Sigmoid colon (tissue), 7 donors: ENCODE results near the gene LTB. TPM values are rescaled to one million over a fixed set of nuclear protein-coding genes. Genes with fewer than 3 reads are reported as not detected.

Experiments
- DNase-seq: peaks from one replicate; pipeline ENCODE4 v3.0.0-alpha.2; 2019
- H3K27ac ChIP-seq, 4 donors: fragments of 200-600 bp; sonication (generic); one replicate each; pipeline ENCODE4 v1.5.1; 2016 to 2019; ENCODE audit warnings: mild to moderate bottlenecking in 1 of 4
- H3K27me3 ChIP-seq, 3 donors: fragments of 200-600 bp; sonication (generic); one replicate each; pipeline ENCODE4 v1.5.1; 2019; ENCODE audit warnings: mild to moderate bottlenecking in 1 of 3
- H3K36me3 ChIP-seq, 4 donors: fragments of 200-600 bp; sonication (generic); one replicate each; pipeline ENCODE4 v1.5.1; 2016 to 2019
- H3K4me1 ChIP-seq, 4 donors: fragments of 200-600 bp; sonication (generic); one replicate each; pipeline ENCODE4 v1.5.1; 2017 to 2019
- H3K4me3 ChIP-seq, 4 donors: fragments of 200-600 bp; sonication (generic); one replicate each; pipeline ENCODE4 v1.5.1; 2017 to 2019; ENCODE audit warnings: mild to moderate bottlenecking in 2 of 4, moderate library complexity in 1 of 4
- H3K9me3 ChIP-seq, 4 donors: fragments of 200-600 bp in 3 of 4; sonication (generic) in 3 of 4; one replicate each; pipeline versions ENCODE4 v1.5.1 to v1.6.1; 2013 to 2019
- CTCF ChIP-seq, 4 experiments: fragments of 450-650 bp in 3 of 4; fragments of 200-600 bp in 1 of 4; IDR thresholded peaks; one replicate each; pipeline ENCODE4 v1.5.1; 2016 to 2019; ENCODE audit warnings: antibody characterized with exemption in 4 of 4, mild to moderate bottlenecking in 3 of 4, moderate library complexity in 2 of 4
- EP300 ChIP-seq, 4 donors: sonication (generic); formaldehyde crosslinking; IDR thresholded peaks; one replicate each; pipeline ENCODE4 v1.6.1; 2017; ENCODE audit warnings: antibody characterized with exemption in 4 of 4
- POLR2A ChIP-seq, 2 donors: fragments of 450-650 bp; IDR thresholded peaks; one replicate each; pipeline ENCODE4 v1.6.1; 2016; ENCODE audit warnings: antibody characterized with exemption in 2 of 2, mild to moderate bottlenecking in 2 of 2, moderate library complexity in 2 of 2
- POLR2AphosphoS5 ChIP-seq, 4 donors: sonication (generic); formaldehyde crosslinking; IDR thresholded peaks; one replicate each; pipeline ENCODE4 v1.6.1; 2017; ENCODE audit warnings: antibody characterized with exemption in 4 of 4
- WGBS, 2 donors: extraction: QIAGEN DNeasy Blood & Tissue Kit; methylation state at CpG; one replicate each; pipeline ENCODE4 v1.1.7; 2013; 5-methylcytosine and 5-hydroxymethylcytosine counted together
- intact Hi-C: fragments of 100-400 bp; cut with DNase I; formaldehyde crosslinking; loops from one replicate; pipeline ENCODE4 v1.15.1; 2023
- polyA plus RNA-seq, 3 donors: library from polyadenylated mRNA; stranded (reverse); fragments of 200-250 nt; gene quantifications; one replicate each; pipeline ENCODE4 v1.2.3, GENCODE V29; 2013
- total RNA-seq, 4 donors: library from RNA; depleted of rRNA; stranded (reverse); fragments of >200 nt; gene quantifications; one replicate each; pipeline ENCODE4 v1.1.0, GENCODE V29; 2016
- donor health status: healthy with polysubstance abuse.
- donor health status: Bipolar disorder and iron deficiency.
- donor health status: healthy.

LTB gene
- total and polyA plus RNA-seq, 7 donors: 0.66 to 90.8 (median 1.9) TPM; not detected in 2

DNA sequence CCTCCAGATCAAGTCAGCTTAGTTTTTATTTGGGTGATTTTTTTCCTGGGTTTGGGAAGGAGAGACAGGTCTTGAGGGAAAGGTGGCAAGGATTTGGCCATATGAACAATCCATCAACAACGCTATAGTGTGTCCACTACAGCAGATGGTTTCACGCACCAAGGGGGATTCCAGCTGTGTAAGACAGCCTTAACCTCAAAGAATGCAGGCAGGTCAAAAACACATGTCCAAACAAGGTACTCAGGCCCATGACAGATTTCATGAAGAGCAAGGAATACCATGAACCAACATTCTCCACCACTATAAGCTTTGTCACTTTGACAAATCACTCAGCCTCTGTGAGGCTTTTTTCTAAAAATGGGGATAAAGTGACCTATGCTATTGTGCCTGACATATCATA is 34.8 kb upstream of the LTB start:
- TF ChIP-seq CTCF (IDR thresholded peaks at IDR 0.05) (no peak), POLR2A (IDR thresholded peaks at IDR 0.05) (no peak), EP300 (IDR thresholded peaks at IDR 0.05) (no peak), POLR2AphosphoS5 (IDR thresholded peaks at IDR 0.05) (no peak)
- H3K4me1 ChIP-seq: peaks cover 2 to 15% (median 9%) of the 10 kb centered on the region in 4 donors
- no peak overlapping the region for H3K4me3 ChIP-seq
- WGBS, 2 donors: 97% methylated on average over 2 of the region's 2 CpGs
- H3K36me3 ChIP-seq: no peaks in the 10 kb centered on the region
- H3K27me3 ChIP-seq: no peaks in the 10 kb centered on the region
- intact Hi-C loops: no loop called here
- H3K27ac ChIP-seq: no peak overlapping the region
- DNase-seq: no peak
- H3K9me3 ChIP-seq: no peaks in the 10 kb centered on the region

- H3K9me3 ChIP-seq: no peaks in the 10 kb centered on the region
- H3K27ac ChIP-seq: peak overlapping the region in 3 of 4 donors; percentile 14 to 36 (median 22)
- no peak for DNase-seq
- H3K4me1 ChIP-seq: peaks cover 2 to 6% (median 4%) of the 10 kb centered on the region in 4 donors
- TF ChIP-seq EP300 (IDR thresholded peaks at IDR 0.05) (no peak), POLR2A (IDR thresholded peaks at IDR 0.05) (no peak), CTCF (IDR thresholded peaks at IDR 0.05) (no peak), POLR2AphosphoS5 (IDR thresholded peaks at IDR 0.05) (no peak)
- WGBS, 2 donors: 40 to 82% methylated on average over 7 of the region's 7 CpGs
- intact Hi-C loops: no loop called here
- no peaks in the 10 kb centered on the region for H3K27me3 ChIP-seq
- H3K36me3 ChIP-seq: no peaks in the 10 kb centered on the region
- H3K4me3 ChIP-seq: peak overlapping the region in 3 of 4 donors; percentile 2 to 29 (median 9)
Observed at GRCh38 chr6:31615748-31616147, 33.5 kb upstream of the LTB start.

- peak within 1 kb of the TSS in 3 of 4 donors; percentile 2 to 29 (median 9) for H3K4me3 ChIP-seq
Observed at GRCh38 chr6:31614684-31615578, 32.7 kb upstream of the LTB start, which contains the start of gene AIF1. Gene AIF1 (plus strand): TSS chr6:31615234. CDS start chr6:31615330, 96 bp downstream.

DNA sequence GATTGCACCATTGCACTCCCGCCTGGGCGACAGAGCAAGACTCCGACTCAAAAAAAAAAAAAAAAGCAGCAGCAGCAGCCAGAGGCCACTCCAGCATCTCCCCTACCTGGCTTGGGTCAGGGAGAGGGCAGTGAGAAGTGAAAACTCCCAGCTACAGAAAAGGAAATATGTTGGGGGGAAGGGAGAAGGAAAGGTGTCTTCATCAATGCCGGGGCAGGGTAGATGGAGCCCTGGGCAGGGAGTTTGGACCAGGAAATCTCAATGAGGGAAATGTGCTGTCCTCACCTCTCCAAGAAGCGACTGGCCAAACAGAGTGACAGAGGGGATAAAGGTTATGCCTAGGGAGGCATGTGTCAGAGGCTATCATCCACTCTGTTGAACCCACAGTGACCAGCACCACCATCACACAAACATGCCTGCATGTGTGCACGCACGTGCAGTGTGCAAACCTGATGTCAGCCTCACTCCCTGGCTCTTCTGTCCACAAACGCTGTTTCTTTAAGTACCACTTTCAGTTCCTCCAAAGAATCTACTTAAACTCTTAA is 31.9 kb upstream of the LTB start:
- peaks cover 0 to under 1% (median under 1%) of the 10 kb centered on the region in 4 donors for H3K4me1 ChIP-seq
- TF ChIP-seq EP300 (IDR thresholded peaks at IDR 0.05) (no peak), CTCF (IDR thresholded peaks at IDR 0.05) (no peak), POLR2A (IDR thresholded peaks at IDR 0.05) (no peak), POLR2AphosphoS5 (IDR thresholded peaks at IDR 0.05) (no peak)
- H3K4me3 ChIP-seq: no peak overlapping the region
- no peaks in the 10 kb centered on the region for H3K27me3 ChIP-seq
- no peaks in the 10 kb centered on the region for H3K36me3 ChIP-seq
- H3K9me3 ChIP-seq: no peaks in the 10 kb centered on the region
- intact Hi-C loops: no loop called here
- 69 to 70% methylated on average over 8 of the region's 8 CpGs for WGBS, 2 donors
- DNase-seq: no peak
- no peak overlapping the region for H3K27ac ChIP-seq

More at GRCh38 chr6:31614684-31615578, 32.7 kb upstream of the LTB start, which contains the start of gene AIF1:
- DNase-seq: no peak
- Histone ChIP-seq H3K9me3 (no peaks in the 10 kb centered on the region), H3K27me3 (no peaks in the 10 kb centered on the region), H3K36me3 (no peaks in the 10 kb centered on the region), H3K4me1 (peaks cover 2 to 6% (median 4%) of the 10 kb centered on the region in 4 donors), H3K27ac (peak within 1 kb of the TSS; percentile 14 to 36 (median 24))
- WGBS, 2 donors: 49 to 55% methylated on average over 6 of the region's 6 CpGs
- intact Hi-C loops: no loop called here
- TF ChIP-seq CTCF (IDR thresholded peaks at IDR 0.05) (no peak), POLR2AphosphoS5 (IDR thresholded peaks at IDR 0.05) (no peak), EP300 (IDR thresholded peaks at IDR 0.05) (no peak), POLR2A (IDR thresholded peaks at IDR 0.05) (no peak)
